ENCODE measurements around the gene LCE1E.

DNA sequence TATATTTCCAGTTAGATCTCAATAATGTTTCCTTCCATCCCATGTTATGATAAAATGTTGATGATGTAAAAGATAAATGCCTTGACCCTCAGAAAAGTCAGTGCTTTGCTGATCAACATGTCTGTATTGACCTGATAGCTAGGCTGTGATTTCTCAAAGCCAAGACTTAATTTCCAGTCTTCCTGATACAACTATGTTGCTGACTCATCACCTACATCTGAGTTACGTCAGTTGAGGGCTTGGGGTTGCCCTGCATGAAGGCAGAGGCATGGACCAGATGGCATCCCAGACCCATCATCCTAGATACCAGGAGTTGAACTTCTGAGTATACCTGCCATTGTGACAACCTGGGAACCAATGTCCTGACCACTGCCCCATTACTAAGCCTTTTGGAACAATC lies 15.3 kb downstream of the LCE1E start:
- no peak for TF ChIP-seq CTCF (IDR thresholded peaks at IDR 0.05; ENCODE audit: low read depth, low read length)
- no peak for TF ChIP-seq EZH2phosphoT487 (IDR thresholded peaks at IDR 0.05; ENCODE audit: low read depth)

Measured in OCI-LY3 (cell line).